ENCODE data around the gene ADH1C. TPM values are rescaled to one million over a fixed set of nuclear protein-coding genes. Genes with fewer than 3 reads are reported as not detected.

ADH1C gene
- polyA plus RNA-seq, 1 experiment, result 0.77 TPM

DNA sequence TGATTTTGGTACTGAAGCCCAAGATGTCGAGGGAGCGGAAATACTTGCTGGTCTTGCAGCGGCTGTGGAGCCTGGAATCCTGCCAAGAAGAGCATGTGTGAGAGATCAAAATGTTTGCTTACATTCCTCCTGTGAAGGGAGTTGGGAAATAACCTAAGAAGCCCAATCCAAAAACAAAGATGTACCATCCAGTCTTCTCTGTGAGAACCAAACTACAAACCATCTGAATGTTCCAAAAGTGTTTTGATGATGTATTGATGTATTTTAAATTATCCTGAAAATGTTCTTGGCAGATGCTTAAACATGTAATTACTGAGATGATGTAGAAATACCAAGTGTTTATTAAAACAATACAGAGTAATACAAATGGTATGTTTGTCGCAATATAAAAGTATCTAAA is 51.6 kb downstream of the ADH1C start:
- no peak overlapping the region for H3K27ac ChIP-seq (ENCODE audit: low read depth, low read length)
- ChIA-PET POLR2A (no interaction called here), CTCF (interaction anchor here (1.3 to 2.0 kb wide), 2 partner anchors 99 to 104 kb away, joined by 3 to 7 read pairs; no protein-coding TSS in a partner anchor)
- H3K27me3 ChIP-seq (ENCODE audit: control insufficient read depth, insufficient read depth, low read length), result no peaks in the 10 kb centered on the region
- H3K9me3 ChIP-seq (ENCODE audit: control insufficient read depth, insufficient read depth, low read length), result peaks cover 4% of the 10 kb centered on the region; the same call in 1 of the 2 replicates
- peak; percentile 95 for DNase-seq (ENCODE audit: low read depth, low spot score)
- TF ChIP-seq CTCF (IDR thresholded peaks at IDR 0.05; ENCODE audit: low read depth, low read length), result no peak
- no peak overlapping the region for H3K4me3 ChIP-seq (ENCODE audit: low read depth, low read length)

- H3K27ac ChIP-seq (ENCODE audit: low read depth, low read length), result no peak overlapping the region
- H3K9me3 ChIP-seq (ENCODE audit: control insufficient read depth, insufficient read depth, low read length), result 0 out of 2 replicates have a peak, but pooled peaks cover 3% of the 10 kb centered on the region
- POLR2A ChIA-PET, result no interaction called here
- CTCF ChIA-PET, result interaction anchor here (0.7 kb wide), 1 partner anchor 84 kb away, joined by 4 read pairs; no protein-coding TSS in a partner anchor
- no peaks in the 10 kb centered on the region for H3K27me3 ChIP-seq (ENCODE audit: control insufficient read depth, insufficient read depth, low read length)
- DNase-seq (ENCODE audit: low read depth, low spot score), result no peak
- TF ChIP-seq CTCF (IDR thresholded peaks at IDR 0.05; ENCODE audit: low read depth, low read length), result no peak
- H3K4me3 ChIP-seq (ENCODE audit: low read depth, low read length), result no peak overlapping the region
These were observed 59.2 kb downstream of the ADH1C start for GRCh38 chr4:99293357-99293756.

GRCh38 chr4:99290848-99291786 is 61.4 kb downstream of the ADH1C start, which contains the start of gene ADH1A:
Gene ADH1A, minus strand, starts transcription at chr4:99290985. Its CDS starts 71 bp downstream, at chr4:99290914.
- Histone ChIP-seq H3K27me3 (ENCODE audit: control insufficient read depth, insufficient read depth, low read length) (no peaks in the 10 kb centered on the region), H3K9me3 (ENCODE audit: control insufficient read depth, insufficient read depth, low read length) (0 out of 2 replicates have a peak, but pooled peaks cover 3% of the 10 kb centered on the region), H3K4me3 (ENCODE audit: low read depth, low read length) (no peak within 1 kb of the TSS), H3K27ac (ENCODE audit: low read depth, low read length) (no peak within 1 kb of the TSS)
- ChIA-PET CTCF (no interaction called here), POLR2A (no interaction called here)
- DNase-seq (ENCODE audit: low read depth, low spot score), result no peak
- no peak for TF ChIP-seq CTCF (IDR thresholded peaks at IDR 0.05; ENCODE audit: low read depth, low read length)

Other genes starting within 250 kb of the ADH1C start
- gene ADH4, start 208.4 kb downstream of the ADH1C start, polyA plus RNA-seq (2011; rRNA removed), result not detected in 2 replicates
- 0.02 TPM in 1 of 2 replicates, not detected in the other for gene ADH6, start 133.5 kb downstream of the ADH1C start, polyA plus RNA-seq (2011; rRNA removed)
- gene ADH1A, start 61.8 kb downstream of the ADH1C start, polyA plus RNA-seq (2011; rRNA removed), result not detected in 2 replicates
- gene ADH1B, start 31.3 kb downstream of the ADH1C start, polyA plus RNA-seq (2011; rRNA removed), result 26.1 and 29.1 TPM in 2 replicates
- not detected in 2 replicates for gene ADH7, start 82.6 kb upstream of the ADH1C start, polyA plus RNA-seq (2011; rRNA removed)
- not detected in 2 replicates for gene C4orf17, start 158.3 kb upstream of the ADH1C start, polyA plus RNA-seq (2011; rRNA removed)
- 3.3 and 6.2 TPM in 2 replicates for gene TRMT10A, start 211.3 kb upstream of the ADH1C start, polyA plus RNA-seq (2011; rRNA removed)
- 0.02 TPM in 2 replicates for gene MTTP, start 222.1 kb upstream of the ADH1C start, polyA plus RNA-seq (2011; rRNA removed)

Data from AG04450 (cell line).